ENCODE measurements around the gene USP36.
"Not testable (repeated sequence)": the region's sequence is repeated elsewhere in the genome, so short reads cannot be mapped to it uniquely, and the experiment has no call there.

USP36 gene

GRCh38 chr17:78870621-78871020 is 30.0 kb upstream of the USP36 start:
- DNase-seq = no peak

DNA sequence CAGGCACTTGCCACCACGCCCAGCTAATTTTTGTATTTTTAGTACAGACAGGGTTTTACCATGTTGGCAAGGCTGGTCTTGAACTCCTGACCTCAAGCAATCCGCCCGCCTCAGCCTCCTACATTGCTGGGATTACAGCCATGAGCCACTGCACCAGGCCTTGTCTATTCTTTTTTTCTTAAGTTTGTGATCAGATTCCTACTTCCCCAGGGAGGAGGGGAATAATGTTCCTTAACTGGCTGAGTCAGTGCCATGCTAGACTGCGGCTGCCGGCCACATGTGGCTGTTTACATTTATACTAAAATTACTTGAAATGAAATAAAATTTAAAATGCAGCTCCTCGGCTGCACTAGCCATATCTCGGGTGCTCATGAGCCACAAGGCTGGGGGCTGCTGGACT is 27.8 kb upstream of the USP36 start:
- DNase-seq = no peak

DNA sequence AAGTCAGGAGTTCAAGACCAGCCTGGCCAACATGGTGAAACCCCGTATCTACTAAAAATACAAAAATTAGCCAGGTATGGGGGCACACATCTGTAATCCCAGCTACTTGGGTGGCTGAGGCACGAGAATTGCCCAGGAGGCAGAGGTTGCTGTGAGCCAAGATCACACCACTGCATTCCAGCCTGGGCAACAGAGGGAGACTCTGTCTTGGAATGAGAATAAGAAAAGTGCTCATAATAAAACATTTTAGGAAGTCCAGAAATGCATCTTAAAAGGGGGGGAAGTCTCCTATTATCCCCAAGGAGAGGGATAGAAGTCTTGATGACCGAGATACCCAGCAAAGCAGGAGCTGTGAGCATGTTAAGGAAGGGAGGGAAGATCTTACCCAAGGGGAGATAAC is 26.4 kb upstream of the USP36 start:
- not testable (repeated sequence) for DNase-seq

- DNase-seq = peak; percentile 20 to 50 (median 39)
Measured at GRCh38 chr17:78865682-78866390, 25.2 kb upstream of the USP36 start.

DNA sequence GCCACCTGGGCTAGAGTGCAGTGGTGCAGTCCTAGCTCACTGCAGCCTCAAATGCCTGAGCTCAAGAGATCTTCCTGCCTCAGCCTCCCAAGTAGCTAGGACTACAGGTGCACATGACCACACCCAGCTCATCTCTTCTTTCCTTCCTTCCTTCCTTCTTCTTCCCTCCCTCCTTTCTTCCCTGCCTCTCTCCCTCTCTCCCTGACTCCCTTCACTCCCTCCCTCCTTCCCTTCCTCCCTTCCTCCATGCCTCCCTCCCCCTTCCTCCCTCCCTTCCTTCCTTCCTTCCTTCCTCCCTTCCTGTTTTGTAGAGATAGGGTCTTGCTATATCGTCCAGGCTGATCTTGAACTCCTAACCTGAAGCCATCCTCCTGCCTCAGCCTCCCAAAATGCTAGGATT is 23.5 kb upstream of the USP36 start:
- DNase-seq = no peak

DNA sequence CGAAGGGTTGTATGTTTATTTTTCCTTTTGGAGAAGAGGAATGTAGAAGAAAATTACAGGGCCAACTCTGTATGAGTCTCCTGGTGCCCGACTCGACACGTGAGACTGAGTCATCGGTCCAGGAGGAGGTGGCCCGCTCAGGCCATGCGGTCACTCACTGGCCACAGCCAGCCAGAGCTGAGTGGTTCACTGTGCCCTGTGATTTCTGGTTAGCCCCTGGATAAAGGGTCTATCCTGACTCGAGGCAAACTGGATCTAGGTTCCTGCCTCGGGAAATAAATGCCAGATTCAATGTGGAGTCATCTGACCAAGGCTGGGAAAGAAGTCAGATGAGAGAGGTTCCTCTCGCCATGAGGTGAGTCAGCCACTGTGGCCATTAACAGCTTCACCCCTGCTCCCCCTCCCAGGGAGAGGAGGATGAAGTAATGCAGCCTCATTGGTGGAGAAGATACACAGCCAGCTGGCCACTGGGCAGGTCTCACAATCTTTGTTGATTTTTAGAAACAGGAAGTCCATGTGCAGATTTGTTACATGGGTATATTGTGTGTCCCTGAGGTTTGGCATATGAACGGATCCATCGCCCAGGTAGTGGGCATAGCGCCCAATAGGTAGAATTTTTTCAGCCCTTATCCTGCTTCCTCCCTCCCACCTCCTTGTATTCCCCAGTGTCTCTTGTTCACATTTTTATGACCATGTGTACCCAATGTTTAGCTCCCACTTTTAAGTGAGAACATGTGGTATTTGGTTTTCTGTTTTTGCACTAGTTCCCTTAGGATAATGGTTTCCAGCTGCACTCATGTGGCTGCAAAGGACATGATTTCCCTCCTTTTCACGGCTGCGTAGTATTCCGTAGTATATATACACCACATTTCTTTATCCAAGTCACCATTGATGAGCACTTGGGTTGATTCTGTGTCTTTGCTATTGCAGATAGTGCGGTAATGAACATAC is 21.7 kb upstream of the USP36 start:
- DNase-seq = no peak

DNA sequence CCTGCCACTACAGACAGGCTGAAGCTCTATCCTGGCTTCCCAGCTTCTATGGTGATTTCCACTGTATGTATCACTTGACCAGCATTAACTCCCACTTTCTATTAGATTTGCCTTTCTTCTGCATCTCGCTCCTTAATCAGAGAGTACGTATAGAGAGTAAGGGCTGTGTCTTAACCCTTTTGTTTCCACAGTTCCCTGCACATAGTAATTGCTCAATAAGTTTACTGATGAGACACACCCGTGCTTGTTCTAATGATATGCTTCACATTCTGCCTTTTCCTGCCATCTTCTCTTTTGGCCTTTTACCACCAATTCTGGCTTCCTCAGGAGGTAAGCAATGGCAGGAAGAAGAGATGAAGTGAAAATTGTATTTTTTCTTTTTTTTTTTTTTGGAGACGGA is 20.6 kb upstream of the USP36 start:
- DNase-seq = no peak

DNA sequence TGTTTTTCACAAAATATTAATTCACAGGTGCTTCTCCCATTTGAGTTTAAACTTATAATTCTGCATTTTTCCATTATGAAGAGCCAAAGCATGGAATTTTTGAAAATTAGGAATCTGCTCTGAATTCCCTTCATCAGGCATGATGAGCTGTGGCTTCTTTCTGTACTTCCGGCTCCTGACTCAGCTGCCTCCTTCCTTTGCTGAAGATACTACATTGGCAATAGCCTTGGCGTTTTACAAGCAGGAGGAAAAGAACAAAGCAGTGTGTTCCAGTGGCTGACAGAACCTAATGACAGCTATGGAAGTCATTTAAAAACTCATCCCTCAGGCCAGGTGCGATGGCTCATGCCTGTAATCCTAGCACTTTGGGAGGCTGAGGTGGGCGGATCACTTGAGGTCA is 18.4 kb upstream of the USP36 start:
- DNase-seq = no peak

- no peak for DNase-seq
Measured at GRCh38 chr17:78857266-78857665, 16.7 kb upstream of the USP36 start.

DNA sequence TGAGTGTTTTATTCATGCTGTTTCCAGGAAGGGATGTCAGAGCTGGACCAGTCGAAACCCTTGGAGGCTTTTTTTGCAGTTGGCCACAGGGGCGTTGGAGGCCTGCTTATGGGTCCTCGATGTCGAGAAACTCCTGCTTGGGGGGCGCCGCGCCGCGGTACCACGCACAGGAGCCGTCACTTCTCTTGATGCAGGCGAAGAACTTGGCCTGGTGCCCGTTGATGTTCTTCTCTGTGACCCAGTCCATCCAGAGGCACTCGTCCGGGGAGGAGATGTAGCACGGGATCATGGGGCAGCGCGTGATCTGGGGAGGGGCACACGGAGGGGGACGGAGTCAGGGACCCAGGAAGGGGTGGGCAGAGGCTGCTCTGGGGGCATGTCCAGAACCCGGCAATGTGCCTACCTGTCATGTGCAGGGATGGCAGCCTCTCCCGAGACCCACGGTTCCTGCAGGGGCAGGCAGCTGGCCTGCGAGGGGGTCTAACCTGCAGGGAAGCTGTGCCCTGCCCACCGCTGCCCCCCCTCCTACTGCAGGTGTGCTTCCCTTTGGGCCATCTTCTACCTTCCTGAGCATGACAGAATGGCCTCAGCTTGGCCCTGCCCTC is 15.0 kb upstream of the USP36 start:
- no peak for DNase-seq

DNA sequence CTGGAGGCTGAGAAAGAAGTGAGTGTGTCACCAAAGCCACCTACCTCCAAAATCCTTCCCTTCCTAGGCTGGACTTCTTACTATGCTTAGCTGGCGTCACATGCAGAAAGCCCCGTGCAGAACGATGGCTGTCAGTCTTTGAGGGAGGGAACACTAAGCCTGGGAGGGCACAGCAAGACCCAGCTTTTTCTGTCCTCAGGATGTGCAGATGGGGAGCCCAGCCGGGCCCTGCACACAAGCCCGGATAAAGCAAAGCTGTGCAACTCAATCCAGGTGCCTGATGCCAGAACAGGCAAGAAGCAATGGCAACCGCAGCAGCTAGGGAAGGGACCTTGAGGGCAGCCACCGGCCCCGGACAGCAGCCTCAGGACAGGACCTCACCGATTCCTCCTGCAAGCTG is 13.9 kb upstream of the USP36 start:
- no peak for DNase-seq

GRCh38 chr17:78853926-78854394 is 13.3 kb upstream of the USP36 start:
- no peak for DNase-seq

DNA sequence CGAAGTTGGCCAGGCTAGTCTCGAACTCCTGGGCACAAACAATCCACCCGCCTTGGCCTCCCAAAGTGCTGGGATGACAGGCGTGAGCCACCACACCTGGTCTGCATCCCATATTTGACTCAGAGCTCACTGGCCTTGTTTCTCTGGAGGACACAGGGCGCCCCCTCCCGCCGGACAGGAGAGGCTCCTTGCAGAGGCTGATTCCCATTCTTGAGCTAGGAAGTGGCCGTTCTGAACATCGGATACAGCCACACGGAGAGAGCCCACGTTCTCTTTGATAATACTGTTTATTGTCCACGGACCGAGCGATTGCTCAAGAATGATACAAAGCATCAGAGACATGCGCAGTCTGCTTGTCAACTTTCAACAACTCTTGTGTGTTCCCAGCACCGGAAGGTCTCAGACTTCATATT is 12.1 kb upstream of the USP36 start:
- DNase-seq = no peak

DNA sequence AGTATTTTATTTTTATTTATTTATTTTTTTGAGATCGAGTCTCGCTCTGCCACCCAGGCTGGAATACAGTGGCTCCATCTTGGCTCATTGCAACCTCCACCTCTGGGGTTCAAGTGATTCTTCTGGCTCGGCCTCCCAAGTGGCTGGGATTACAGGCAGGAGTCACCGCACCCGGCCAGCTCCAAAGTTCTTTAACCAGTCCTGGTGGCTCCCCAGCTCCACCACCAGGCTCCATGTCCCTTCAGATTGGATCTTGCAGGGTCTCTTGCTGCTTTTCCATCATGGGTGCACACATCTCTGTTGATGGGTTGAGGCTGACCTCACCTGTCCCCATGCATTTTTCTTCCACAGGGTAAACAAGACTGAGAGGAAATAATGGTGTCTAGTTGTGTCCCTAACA is 8.4 kb upstream of the USP36 start:
- DNase-seq = no peak

DNA sequence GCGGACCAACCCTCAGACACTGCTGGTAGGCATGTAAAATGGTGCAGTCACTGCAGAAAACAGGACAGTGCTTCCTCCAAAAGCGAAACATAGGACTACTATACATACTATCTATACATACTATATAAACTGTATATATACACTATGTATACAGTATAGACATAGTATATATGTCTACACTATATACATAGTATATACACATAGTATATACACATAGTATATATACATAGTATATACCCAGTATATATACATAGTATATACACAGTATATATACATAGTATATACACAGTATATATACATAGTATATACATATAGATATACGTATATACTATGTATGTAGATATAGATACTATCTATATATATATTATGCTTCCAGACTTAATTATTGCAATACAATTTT is 6.4 kb upstream of the USP36 start:
- DNase-seq = no peak

DNA sequence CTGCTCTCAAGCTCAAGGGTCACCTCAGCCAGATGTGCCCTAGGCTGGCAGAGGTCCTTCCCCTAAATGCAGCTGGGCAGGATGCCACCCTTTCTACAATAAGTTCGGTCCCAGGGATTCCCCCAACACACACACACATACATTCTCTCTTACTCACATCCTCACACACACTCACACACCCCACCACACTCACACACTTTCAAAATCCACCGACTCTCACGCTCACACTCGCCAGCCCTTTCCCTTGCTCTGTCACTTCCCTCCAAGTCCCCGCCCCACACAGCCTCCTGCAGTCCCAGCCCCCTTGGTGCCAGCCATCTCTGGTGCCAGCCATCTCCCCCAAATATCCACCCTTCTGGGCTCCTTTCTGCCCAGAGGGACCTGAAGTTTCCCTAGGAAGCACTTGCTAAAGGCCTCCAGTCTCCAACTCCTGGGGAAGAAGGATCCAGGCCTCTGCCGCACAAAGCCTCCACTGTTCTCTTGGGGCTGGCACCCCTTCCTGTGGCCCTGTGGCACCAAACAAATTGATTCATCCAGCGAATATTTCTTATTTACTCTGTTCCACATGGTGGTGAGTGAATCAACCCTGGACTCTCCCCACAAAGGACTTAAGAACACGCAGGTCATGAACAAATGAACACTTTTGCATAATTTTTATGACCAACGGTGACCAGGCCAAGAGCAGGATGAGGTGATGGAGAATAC is 3.8 kb upstream of the USP36 start:
- peak in 1 of 5 experiments; percentile 48 for DNase-seq

GRCh38 chr17:78842881-78843565 is 2.4 kb upstream of the USP36 start:
- DNase-seq = peak in 4 of 5 experiments; percentile 39 to 83 (median 46)

- DNase-seq = no peak
Measured at GRCh38 chr17:78840530-78840779, 159 bp downstream of the USP36 start.

- peak in 4 of 5 experiments; percentile 22 to 75 (median 56) for DNase-seq
Measured at GRCh38 chr17:78839762-78840529, 668 bp downstream of the USP36 start.

DNA sequence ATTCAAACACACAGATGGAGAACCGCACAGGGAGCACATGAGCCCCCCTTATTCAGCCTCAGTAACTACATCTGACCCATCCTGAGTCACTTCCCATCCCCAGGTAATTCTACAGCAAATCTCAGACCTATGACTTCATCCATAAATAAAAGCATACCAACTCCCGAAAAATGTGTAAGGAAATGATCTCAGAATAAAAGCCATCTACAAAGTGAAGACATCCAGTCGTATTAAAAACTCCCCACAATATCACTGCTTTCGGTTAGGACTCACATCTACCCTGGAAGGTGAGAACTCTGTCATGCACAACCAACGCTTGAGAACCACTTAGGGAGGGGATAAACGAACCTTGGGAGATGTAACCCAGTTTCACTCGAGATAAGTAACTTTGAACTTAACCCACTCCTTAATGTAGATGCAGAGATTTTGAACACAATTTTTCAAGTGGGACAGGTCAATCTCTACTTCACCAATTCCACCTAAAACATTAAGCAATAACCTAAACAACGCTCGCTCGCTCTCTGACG is 1.3 kb downstream of the USP36 start:
- peak in 2 of 5 experiments; percentile 54 to 71 for DNase-seq

DNA sequence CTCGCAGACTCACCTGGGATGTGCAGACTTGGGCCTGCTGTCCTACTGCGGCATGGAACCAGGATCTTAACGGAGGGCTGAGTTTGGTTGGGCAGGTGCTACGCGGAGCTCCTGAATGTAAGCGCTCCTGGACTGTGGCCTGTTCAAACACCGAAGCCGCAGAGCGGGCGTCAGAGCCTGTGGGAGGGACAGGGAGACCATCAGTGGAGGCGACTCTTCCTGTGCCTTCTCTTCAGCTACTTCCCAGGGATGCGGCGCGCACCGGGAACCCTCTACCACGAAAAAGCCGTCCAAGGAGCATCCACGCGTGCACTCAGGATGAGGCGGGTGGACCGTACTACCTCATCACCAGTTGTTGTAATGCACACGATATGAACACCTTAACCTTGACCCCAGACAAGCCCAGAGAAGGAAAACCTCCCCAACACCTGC is 2.0 kb downstream of the USP36 start:
- no peak for DNase-seq

Measured in T-helper 2 cell (primary cell).